GM19395 (cell line): Measurements from ENCODE around the gene ZNF19.

Experiments used
- ATAC-seq: cut with Tn5 transposase; IDR thresholded peaks from one replicate; pipeline ENCODE4 v1.9.1; 2021; ENCODE audit warnings: mild to moderate bottlenecking, moderate library complexity; ENCODE audit not compliant: unreplicated experiment

ZNF19 gene

DNA sequence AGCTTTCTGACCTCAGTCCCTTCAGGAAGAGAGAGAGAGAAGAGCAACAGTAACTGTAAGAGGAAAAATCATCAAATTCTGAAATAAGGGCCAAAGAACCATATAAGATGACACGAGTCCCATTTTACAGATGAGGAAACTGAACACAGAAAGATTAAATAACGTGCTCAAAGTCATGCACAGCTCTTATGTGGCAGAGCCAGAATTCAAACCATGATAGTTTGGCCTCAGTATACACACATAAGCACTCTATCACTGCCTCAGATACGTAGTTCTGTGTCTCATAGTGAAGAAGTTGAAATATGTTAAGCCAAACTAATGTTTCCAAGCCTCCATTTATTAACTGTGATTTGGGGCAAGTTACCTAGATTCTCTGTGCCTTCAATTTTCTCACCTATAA, 1.9 kb upstream of the ZNF19 start:
- no peak for ATAC-seq

DNA sequence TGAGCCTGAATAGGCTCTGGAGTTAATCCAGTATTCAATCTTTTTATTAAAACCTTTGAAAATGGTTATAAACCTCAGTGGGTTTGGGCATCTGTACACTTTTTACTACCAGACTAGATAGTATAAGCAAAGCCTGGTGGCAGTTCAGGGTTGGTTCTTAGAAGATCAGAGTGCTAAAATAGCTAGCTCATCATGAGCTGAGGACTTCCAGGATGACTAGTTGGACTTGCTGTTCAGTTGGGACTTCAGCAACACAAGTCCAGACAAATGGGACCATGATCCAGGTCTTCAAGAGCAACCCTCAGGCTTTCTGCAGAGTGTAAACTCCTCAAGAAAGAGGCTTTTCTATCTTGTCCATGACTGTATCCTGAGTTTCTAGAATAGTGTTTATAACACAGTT, 1.2 kb upstream of the ZNF19 start:
- ATAC-seq: no peak

DNA sequence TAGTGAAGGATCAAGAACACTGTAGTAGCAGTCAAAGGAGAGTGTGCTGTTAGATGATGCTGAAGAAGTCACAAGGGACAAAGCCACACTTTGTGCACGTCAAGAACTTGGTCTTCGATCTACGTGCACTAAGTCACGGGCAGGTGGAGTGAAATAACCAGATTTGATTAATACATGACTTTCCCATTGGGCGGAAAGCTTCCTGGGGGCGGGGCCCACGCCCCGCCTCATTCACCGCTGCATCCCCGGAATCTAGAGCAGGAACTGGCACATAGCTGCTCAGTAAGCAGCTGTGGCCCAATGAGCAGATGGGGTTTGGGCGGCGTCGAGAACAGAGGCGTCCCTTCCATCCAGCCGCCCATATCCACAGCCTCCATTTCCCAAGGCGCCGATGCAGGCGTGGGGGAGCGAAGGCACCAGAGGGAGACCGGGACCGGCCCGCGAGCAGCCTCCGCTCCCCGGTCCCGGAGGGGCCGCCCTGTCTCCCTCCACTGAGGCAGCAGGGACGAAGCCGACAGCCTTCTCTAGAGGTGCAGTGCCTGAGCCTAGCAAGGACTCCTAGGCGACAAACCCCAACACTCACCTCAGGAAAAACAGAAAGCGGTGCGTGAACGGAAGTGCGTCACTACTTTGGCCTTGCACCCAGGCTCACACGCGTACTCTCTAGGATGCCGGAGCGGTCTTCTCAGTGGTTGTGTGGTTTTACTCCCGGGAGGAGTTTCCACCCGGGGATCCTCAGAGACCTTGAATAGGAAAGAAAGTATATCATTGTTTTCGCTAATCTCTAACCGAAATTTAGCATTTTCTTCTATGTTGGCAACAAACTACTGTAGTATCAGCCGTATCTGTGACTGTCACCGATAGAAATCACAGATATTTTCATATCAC, 4.9 kb downstream of the ZNF19 start:
- ATAC-seq: peak; percentile 94

DNA sequence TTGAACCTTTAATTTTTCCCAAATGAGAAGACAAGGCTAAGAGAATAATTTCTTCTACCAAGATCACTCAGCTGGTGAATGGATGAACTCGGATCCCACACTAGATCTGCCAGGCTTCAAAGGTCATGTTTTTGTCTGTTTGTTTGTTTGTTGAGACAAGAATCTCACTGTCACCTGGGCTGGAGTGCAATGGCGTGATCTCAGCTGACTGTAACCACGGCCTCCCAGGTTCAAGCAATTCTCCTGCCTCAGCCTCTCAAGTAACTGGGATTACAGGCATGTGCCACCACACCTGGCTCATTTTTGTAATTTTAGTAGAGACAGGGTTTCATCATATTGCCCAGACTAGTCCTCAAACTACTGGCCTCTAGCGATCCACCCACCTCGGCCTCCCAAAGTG, 6.6 kb downstream of the ZNF19 start:
- no peak for ATAC-seq

DNA sequence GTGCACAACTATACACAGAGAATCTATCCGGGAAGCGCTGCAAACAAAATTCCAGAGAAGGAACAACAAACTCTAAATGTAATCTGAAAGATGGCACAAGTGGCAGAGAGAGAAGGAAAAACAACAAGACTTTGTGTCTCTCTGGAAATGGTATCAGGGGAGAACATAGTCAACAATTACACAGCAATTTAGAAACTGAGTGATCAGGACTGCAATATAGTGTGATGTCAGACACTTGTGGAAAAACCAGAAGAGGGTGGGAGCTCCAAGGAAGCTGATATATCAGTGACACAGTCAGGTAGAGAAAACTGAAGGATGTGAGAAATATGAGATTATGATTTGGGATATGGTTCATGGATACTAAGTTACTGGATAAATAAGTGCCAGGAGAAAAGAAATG, 8.2 kb downstream of the ZNF19 start:
- no peak for ATAC-seq

DNA sequence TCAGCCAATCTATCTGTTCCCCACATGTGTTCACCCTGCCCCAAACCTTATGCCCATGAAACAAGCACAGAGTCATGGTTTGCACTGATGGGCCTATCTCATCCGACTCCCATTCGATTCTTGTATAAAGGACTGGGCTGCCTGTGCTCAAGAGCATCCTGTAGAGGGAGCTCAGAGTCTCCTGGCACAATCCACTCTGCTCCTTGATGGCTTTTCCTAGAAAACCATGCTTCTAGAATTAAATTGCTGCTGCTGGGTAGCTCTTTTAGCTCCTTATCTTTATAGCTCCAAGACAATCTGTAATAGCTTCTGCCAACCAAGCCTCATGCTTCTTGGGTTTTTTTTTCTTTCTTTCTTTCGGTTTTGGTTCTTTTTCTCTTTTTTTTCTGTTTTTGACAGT, 9.7 kb downstream of the ZNF19 start:
- no peak for ATAC-seq

DNA sequence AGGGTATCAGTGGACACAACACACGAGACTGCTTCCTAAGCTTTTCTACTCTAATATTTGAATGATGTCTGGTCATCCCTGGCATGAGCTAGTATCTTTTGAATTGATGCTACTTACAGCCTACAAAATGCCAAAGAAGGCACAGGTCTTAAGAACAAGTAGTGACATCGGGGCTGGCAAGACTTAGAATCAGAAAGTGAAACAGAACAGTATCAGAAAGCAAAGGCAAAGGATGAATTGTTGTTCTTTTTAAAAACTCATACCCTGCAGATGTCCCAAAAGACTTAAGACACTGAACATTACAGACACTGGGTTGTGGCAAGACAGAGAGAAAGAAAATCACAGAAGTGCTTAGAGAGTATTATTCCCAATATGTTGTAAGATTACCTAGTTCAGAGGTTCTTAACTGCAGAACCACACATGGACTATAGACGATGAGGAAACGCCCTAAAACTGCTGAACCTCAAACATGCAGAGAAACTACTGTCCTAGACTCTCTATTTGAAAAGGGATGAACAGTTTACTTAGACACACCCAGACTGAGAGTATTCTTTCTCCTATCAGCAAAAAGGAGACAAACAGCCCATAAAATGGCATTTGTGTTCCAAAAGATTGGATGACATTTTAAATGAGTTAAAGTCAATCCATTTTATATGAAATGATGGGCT, 12.5 kb downstream of the ZNF19 start:
- peak; percentile 59 for ATAC-seq

DNA sequence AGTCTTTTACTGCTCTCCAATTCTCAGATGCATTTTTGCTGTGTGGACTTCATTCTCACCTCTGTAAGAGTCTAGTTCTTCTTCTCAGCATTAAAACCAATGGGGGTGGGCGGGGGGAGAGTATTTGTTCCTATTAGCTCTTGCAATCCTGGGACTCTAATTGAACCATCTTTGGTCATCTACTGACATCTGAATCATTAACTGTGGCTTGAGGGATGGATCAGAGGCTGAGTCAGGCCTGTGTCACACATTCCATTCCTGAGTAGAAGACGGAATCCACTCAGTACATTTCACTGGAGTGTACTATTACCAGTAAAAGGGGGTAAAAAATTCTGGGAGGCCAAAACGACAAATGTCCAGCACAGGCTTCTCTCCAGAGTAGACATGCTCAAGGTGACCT, 14.3 kb downstream of the ZNF19 start:
- ATAC-seq: no peak

DNA sequence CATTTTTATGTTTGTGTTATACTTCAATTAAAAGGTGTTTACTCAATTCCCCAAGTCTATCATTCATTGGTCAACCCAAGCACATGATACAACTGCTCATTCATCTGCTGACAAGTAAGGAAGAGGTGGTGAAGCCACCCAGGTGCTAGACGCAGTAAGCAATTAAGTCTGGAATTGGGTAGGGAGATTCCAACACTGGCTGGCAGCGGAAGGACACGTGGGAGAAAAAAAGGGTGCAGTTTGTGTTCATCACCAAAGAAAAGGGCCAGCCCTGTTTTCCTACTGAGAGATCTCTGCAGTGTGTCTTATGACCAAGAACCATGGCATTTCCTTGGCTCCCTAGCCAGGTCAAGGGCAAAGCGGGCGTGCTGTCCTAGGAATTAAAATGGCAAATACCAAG, 15.2 kb downstream of the ZNF19 start:
- no peak for ATAC-seq

DNA sequence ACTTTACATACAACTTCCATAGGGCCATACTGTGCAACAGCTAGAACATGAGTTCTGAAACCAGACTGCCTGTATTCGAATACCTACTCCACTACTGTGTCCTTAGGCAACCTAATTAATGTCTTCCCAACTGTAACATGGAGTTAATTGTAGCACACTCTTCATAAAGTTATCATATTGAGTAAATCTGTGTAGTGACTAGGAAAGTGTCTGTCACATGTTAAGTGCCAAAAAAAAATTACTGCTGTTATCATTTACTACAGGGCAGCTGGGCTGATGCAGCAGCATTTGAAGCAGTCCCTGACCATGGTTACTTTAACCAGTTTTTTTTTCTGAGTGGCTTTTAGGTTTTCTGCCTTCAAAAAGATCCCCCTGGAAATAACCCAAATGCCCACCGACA, 16.2 kb downstream of the ZNF19 start:
- ATAC-seq: no peak

DNA sequence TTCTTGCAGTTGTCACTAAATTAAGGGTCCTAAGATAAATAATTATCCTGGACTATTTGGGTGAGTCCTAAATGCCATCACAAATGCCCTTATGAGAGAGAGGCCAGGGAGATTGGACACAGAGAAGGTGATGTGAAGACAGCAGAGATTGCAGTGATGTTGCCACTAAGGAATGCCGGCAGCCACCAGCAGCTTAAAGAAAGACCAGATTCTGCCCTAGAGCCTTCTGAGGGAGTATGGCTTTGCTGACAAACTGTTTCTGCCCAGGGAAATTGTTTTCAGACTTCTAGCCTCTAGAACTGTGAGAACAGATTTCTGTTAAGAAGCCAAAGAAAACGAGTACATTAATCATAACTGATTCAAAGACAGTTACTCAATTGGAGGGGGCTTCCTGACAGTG, 17.1 kb downstream of the ZNF19 start:
- no peak for ATAC-seq

DNA sequence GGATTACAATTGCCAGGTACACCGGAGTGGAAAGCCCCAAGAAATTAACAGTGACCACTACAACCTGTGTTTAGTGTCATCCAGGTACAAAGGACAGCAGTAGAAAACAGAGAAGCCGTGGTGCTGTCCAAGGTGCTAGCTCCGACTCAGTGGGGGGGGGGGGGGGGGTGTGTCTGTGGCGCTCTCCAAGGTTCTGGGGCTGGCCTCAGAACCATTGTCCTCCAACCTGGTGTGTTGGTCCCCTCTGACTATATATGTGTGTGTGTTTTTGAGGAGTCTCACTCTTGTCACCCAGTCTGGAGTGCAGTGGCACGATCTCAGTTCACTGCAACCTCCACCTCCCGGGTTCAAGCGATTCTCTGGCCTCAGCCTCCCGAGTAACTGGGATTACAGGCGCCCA, 21.3 kb downstream of the ZNF19 start:
- ATAC-seq: no peak

DNA sequence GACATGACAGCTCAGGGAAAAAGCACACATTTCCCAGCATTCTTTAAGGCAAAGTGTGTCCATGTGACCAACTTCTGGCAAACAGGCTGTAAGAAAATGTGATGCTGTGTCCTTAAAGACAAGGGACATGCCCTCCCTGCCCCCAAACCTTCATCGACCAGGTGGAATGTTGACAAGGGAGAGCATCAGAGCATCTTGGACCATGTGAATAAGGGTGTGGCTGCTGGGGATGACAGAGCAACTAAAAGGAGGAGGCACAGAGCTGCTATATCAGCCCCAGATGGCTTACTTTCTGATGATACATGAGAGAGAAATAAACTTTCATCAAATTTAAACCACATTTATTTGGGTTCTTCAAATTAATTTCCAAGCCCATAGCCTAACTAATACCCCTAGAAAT, 24.9 kb downstream of the ZNF19 start:
- no peak for ATAC-seq

DNA sequence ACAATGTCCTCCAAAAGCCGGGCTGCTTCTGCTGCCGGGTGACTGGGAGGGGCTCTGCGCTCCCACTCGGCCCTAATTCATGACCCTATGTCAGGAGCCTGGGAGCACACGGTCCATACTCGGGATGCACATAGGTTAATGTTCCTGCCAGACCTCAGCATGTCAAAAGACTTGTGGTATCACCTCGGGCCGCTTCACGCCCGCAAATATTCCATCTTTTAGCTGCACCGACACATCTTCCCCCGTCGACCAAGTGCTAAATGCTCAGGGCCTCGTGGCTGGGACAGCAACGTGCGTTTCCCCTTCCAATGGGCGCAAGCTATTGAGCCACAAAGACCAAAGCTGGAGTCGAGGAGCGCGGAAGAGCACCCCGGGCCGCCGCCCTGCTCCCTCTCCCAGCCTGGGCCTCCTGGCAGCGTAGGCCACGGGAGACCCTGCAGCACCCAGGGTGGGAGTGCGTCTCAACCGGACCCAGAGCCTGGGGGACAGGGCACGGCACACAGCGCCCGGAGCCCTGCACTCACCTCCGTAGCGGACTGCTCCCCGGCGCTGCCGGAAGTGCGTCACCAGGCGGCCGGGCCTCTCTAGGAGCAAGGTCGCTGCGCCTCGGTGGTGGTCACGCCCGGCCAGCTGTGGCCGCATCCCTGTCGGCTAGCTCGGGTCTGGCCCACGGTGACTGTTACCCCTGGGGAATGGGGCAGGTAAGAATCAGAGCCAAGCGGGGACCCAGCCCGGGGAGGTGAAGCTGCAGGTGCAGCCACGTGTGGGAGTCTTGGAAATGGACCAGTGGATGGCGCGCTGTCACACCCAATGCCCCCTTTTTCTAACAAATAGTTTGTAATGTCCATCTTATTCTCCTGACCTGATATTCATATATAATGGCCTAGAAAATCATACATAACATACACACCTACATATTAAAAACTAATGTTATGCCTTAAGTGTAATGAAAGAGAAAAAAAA, 27.2 kb downstream of the ZNF19 start, which contains the start of gene ZNF23:
TSS of gene ZNF23 (minus strand) at position 562 of the 963 bp plus-strand sequence. CDS start 5,451 bp downstream, outside the sequence.
- peak; percentile 94 for ATAC-seq

DNA sequence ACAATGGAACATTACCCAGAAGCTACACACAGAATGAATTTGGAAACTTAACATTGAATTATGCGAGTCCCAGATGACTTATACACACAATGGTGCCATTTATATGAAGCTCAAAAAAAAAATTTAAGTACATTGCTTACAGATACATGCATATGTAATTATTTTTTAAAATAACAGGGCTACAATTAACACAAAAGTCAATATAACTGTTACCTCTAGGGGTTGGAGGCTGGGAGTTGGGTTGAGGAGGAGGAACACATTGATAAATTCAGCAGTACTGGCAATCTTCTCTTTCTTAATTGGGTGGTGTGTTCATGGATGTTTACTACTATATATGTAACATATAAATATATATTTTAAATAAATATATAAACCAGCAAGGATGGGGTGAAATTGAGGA, 28.2 kb downstream of the ZNF19 start:
- ATAC-seq: no peak

DNA sequence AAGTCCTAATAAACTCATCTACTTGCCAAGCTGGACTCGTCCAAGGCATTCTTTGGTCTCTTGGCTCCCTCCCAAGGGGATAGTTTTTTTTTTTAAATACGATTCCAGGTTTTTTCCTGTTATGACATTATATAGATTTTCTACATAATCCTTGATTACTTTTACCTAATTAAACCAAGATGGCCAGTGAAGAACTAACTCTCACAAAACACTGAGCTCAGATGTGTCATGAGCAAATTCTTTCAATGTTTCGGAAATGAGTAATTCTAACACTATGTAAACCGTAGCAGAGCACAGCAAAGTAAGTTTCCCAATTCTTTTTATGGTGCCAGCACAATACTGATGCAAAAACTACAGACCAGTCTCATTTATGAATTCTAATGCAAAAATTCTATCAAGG, 28.9 kb downstream of the ZNF19 start:
- ATAC-seq: no peak

DNA sequence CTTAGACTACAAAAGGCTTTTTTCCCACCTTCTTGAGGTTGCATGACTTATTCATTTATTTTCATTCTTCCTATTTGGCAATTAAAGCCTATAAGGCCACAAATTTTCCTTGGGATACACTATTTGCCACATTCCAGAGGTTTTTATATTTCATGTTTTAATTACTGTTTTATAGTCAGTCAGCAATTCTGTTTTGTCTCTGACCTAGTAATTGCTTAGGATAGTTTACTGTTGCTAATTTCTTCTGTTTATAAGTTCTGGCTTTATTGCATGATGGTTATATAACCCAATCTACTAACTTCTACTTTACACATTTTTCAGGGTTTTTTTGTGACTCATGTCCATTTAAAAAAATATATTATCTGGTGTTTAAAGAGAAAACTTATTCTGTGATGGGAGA, 29.6 kb downstream of the ZNF19 start:
- no peak for ATAC-seq

DNA sequence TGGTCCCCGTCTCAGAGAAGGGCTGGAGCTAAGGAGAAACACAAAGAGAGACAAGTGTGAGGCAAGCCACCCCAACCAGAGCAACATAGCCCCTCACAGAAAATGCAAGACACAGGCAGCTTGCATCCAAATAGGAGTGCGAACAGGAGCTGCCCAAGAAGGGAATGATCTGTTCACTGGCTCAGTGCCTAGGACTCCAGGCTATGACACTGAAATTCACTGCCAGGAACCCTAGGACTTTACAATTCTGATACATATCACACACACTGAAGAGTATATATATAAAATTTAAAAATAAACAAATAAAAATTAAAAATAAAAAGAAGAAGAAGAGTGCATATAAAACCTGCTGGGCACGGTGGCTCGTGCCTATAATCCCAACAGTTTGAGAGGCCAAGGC, 32.3 kb downstream of the ZNF19 start:
- no peak for ATAC-seq

DNA sequence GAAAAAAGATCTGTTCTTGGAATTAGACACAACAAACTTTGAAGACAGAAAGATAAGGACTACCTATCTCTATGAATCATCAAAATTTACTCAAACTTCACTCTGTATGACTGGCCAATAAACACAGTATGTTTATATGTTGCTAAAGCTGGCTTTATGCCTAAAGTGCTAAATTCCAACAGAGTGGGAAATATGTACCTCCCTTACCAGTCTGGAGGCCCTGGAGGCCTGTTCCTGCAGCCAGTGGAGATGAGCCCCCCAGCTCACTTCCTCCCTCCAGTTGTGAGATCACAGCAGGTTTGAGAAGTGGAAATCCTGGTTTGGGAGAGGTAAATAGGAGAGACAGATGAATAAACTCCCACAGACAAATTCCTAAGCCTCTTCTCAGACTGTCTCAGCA, 36.1 kb downstream of the ZNF19 start:
- ATAC-seq: no peak

DNA sequence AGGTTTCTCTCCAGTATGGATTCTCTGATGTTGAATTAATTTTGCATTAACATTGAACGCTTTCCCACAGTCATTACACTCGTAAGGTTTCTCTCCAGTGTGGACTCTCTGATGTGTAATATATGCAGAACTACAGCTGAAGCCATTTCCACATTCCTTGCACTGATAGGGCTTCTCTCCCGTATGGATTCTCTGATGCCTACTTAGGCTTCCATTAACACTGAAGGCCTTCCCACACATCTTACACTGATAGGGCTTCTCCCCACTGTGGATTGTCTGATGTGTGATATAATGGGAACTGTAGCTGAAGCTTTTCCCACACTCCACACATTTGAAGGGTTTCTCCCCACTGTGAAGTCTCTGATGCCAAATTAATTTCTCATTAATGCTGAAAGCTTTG, 40.1 kb downstream of the ZNF19 start:
- ATAC-seq: no peak

DNA sequence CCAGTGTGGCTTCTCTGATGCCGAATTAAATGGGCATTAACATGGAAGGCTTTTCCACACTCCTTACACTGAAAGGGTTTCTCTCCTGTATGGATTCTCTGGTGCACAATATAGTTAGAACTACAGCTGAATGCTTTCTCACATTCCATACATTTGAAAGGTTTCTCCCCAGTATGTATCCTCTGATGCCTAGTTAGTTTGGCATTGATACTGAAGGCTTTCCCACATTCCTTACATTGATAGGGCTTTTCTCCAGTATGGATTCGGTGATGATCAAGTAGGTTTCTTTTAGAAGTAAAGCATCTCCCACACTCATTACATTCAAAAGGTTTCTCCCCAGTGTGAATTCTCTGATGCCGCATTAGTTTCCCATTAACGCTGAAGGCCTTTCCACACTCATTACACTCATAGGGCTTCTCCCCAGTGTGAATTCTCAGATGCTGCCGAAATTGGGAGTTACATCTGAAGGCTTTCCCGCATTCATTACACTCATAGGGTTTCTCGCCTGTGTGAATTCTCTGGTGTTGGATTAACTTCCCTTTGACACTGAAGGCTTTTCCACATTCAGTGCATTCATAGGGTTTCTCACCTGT, 40.8 kb downstream of the ZNF19 start:
- ATAC-seq: no peak
